ENCODE data around the gene HDAC3.

Gene HDAC3

DNA sequence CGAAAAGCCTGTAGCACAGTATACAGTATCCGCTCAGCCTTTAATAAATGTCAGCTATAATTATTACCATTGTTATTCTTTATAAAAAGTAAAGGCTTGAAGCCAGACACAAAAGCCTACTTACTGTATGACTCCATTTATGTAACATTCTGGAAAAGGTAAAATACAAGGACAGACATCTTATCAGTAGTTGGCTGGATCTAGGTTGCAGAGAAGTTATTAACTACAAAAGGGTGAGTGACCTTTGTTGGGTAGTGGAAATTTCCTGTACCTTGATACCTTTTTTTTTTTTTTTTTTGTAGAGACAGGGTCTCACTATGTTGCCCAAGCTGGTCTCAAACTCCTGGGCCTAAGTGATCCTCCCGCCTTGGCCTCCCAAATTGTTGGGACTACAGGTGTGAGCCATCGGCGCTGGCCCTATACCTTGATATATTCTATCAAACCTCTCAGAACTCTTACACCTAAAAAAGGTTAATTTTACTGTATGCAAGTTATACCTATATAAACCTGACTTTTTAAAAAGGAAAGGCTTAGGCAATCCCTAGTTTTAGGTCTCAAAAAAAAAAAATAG, 6.0 kb downstream of the HDAC3 start:
- no peak for DNase-seq (ENCODE audit: low spot score)
- in situ Hi-C loops (cut with MboI; ENCODE audit: low pct_unique_long_range_greater_than_20kb, low sequenced_read_pairs, unreplicated experiment) = no loop called here
- TF ChIP-seq, protein P1, sequence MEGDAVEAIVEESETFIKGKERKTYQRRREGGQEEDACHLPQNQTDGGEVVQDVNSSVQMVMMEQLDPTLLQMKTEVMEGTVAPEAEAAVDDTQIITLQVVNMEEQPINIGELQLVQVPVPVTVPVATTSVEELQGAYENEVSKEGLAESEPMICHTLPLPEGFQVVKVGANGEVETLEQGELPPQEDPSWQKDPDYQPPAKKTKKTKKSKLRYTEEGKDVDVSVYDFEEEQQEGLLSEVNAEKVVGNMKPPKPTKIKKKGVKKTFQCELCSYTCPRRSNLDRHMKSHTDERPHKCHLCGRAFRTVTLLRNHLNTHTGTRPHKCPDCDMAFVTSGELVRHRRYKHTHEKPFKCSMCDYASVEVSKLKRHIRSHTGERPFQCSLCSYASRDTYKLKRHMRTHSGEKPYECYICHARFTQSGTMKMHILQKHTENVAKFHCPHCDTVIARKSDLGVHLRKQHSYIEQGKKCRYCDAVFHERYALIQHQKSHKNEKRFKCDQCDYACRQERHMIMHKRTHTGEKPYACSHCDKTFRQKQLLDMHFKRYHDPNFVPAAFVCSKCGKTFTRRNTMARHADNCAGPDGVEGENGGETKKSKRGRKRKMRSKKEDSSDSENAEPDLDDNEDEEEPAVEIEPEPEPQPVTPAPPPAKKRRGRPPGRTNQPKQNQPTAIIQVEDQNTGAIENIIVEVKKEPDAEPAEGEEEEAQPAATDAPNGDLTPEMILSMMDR (IDR thresholded peaks at IDR 0.05; ENCODE audit: extremely low read depth, insufficient read depth, missing control alignments) = no peak

DNA sequence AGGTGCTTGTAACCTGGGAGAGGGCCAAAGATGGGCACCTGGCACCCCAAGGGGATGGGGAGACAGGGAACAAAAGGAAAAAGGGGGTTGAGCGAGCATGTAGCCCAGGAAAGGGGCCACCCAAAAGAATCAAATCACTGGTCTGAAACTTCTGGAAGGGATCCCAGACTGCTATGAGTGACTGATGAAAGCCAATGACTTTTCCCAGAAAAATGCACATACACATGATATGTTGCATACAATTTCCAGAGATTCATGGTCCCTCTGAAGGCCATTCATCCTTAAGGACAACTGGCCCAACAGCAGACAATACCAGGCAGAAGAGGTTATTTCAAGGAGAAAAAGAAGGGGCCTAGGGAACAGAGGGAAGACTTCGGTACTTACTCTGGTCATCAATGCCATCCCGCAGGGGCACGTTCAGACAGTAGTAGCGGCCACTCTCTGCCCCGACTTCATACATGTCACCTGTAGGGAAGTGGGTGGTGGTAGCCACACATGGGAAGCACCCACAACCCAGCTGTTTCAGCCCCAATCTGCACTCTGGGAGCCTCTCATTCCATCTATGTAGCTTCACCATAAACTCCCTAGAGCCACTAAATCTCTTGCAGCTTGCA, 8.4 kb downstream of the HDAC3 start:
- DNase-seq (ENCODE audit: low spot score) = no peak
- in situ Hi-C loops (cut with MboI; ENCODE audit: low pct_unique_long_range_greater_than_20kb, low sequenced_read_pairs, unreplicated experiment) = no loop called here
- TF ChIP-seq, protein P1 (IDR thresholded peaks at IDR 0.05; ENCODE audit: extremely low read depth, insufficient read depth, missing control alignments) = no peak

DNA sequence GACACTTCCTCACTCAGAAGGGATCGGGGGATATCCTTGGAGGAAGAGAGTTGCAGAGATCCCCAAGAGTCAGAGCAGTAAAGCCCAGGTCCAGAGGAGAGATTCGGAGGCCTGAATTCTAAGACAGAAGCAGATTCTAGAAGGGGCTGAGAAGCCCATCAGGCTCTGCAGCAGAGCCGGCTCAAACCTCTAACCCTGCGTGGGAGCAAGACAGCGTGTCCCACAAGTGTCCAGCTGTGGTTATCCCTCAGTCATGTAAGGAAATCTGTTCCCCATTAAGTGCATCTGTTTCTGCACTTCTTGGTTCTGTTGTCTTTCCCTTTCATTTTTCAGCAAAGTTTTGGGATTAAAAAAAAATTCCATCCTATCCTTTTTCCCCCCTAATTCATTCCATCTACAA, 13.0 kb downstream of the HDAC3 start:
- TF ChIP-seq, protein P1 (IDR thresholded peaks at IDR 0.05; ENCODE audit: extremely low read depth, insufficient read depth, missing control alignments) = no peak
- DNase-seq (ENCODE audit: low spot score) = no peak
- in situ Hi-C loops (cut with MboI; ENCODE audit: low pct_unique_long_range_greater_than_20kb, low sequenced_read_pairs, unreplicated experiment) = loop anchor here (5.0 kb wide), 1 partner anchor 36 kb away; no protein-coding TSS in a partner anchor

DNA sequence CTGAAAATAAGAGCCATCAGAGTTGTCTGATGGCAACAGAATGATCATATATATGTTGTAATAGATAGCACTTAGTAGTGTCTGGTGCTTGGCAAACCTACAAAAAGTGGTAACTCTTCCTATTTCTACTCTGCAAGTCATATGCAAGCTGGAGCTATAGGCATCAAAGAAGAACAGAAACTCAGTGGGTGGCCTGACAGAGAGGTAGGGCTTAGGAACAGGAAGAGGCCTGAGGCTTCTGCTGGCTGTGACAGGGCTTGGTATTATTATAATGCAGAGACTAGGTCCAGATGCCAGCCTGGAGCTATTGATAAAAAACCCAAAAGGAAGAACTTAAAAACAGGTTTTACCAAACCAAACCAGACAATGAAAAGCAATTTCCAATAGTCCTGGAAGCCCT, 13.5 kb downstream of the HDAC3 start:
- peak; percentile 53 for DNase-seq (ENCODE audit: low spot score)
- TF ChIP-seq, protein P1 (IDR thresholded peaks at IDR 0.05; ENCODE audit: extremely low read depth, insufficient read depth, missing control alignments) = no peak
- in situ Hi-C loops (cut with MboI; ENCODE audit: low pct_unique_long_range_greater_than_20kb, low sequenced_read_pairs, unreplicated experiment) = loop anchor here (5.0 kb wide), 1 partner anchor 36 kb away; no protein-coding TSS in a partner anchor

DNA sequence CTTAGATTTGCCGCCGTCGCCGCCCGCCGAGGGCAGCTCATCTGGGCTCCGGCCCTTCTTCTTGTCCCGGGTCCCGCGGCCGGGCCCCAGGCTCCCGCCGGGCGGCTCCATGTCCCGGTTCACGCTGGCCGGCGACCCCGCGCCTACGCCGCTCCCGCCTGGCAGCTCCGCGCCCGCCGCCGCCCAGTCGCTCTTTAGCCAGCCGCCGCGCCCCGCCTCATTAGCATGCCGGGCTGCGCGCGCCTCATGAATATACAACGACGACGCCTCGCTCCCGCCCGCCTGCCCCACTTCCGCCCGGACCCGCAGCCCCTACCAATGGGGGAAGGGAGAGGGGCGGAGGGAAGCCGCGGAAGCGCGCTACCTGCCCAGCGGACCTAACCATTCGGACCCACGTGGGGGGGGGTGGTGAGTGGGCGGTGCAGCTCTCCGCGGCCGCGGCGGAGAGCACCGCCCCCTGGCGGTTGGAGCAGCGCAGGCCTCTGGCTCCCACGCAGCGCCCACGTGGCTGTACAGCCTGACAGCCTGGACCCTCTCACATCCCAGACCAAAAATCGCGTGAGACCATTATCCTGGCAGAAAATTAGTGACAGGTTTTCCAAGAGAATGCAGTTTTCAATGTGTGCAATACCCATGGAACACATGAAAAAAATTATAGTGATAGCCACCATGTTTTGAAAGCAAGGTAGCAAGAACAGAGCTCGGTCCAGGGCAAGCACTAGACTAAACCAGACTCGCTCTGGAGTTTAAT, 17.7 kb downstream of the HDAC3 start, which contains the start of gene DIAPH1:
Gene DIAPH1, minus strand, starts transcription at position 197 of the 751 bp plus-strand sequence. Its CDS starts 86 bp downstream, at position 111.
- TF ChIP-seq, protein P1 (IDR thresholded peaks at IDR 0.05; ENCODE audit: extremely low read depth, insufficient read depth, missing control alignments) = peak; percentile 98
- DNase-seq (ENCODE audit: low spot score) = peak; percentile 96
- in situ Hi-C loops (cut with MboI; ENCODE audit: low pct_unique_long_range_greater_than_20kb, low sequenced_read_pairs, unreplicated experiment) = no loop called here

DNA sequence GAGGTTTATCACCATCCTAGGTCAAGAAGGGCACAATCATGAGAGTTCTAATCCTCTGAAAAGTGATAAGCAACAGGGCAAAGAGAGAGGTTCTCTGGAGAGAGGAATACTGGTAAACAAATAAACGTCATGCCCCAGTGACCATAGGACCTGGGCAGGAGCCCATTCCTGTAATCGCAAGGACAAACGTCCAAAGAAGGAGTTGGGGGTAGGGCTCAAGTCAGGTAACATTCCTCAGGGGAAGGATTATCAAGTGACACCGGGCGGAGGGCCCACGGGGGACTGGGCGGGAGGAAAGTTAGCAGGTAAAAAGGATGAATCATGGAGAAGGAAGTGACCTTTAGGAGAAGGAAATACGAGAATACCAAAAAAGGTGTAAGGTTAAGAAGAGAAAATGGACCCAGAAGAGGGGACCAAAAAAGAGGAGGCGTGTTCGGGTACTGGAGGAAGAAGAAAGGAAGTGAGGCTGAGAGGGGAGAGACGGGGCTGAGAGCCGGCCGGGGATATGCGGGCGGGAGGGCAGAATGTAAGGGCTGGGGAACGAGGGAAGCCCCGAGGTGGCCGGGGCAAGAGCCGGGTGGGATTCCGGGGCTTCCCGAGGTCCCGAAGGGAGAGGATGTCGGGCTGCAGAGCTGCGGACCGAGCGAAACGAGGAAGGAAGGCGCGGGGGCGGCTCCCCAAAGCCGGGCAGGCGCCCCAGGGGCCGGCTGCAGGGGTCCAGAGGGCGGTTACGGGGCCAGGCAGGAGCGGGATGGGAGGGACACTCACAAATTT, 18.4 kb downstream of the HDAC3 start:
- no peak for DNase-seq (ENCODE audit: low spot score)
- in situ Hi-C loops (cut with MboI; ENCODE audit: low pct_unique_long_range_greater_than_20kb, low sequenced_read_pairs, unreplicated experiment) = no loop called here
- TF ChIP-seq, protein P1 (IDR thresholded peaks at IDR 0.05; ENCODE audit: extremely low read depth, insufficient read depth, missing control alignments) = no peak

All from GM13977 (cell line).